Stimulated activated naive CD8-positive, alpha-beta T cell treated with anti-CD3 and anti-CD28 coated beads, Interleukin-15, Interleukin-2, amounts not matched to agents 100 ng/mL and 50 ng/mL, for 24 hours (primary cell): ENCODE data around the gene KYAT1.

ENCODE experiments used
- H3K27ac Mint-ChIP-seq: one replicate; pipeline ENCODE4 v1.8.0; 2021; ENCODE audit warnings: mild to moderate bottlenecking, mixed read lengths
- H3K27me3 Mint-ChIP-seq: one replicate; pipeline ENCODE4 v1.8.0; 2021; ENCODE audit warnings: mixed read lengths
- H3K36me3 Mint-ChIP-seq: one replicate; pipeline ENCODE4 v1.8.0; 2021; ENCODE audit warnings: low read depth, mixed read lengths
- H3K4me1 Mint-ChIP-seq: one replicate; pipeline ENCODE4 v1.8.0; 2021; ENCODE audit warnings: low read depth, mixed read lengths
- H3K4me3 Mint-ChIP-seq: one replicate; pipeline ENCODE4 v1.8.0; 2021; ENCODE audit warnings: mild to moderate bottlenecking, mixed read lengths
- H3K9me3 Mint-ChIP-seq: one replicate; pipeline ENCODE4 v1.8.0; 2021; ENCODE audit warnings: mixed read lengths

The KYAT1 gene

GRCh38 chr9:128898845-128899565 is 17.3 kb upstream of the KYAT1 start:
- Mint-ChIP-seq H3K27me3 (no peaks in the 10 kb centered on the region), H3K27ac (peak overlapping the region; percentile 97), H3K4me3 (peak overlapping the region; percentile 62), H3K9me3 (no peaks in the 10 kb centered on the region), H3K36me3 (peaks cover 4% of the 10 kb centered on the region), H3K4me1 (peaks cover 69% of the 10 kb centered on the region)

GRCh38 chr9:128898382-128898781 is 16.6 kb upstream of the KYAT1 start:
- no peaks in the 10 kb centered on the region for H3K9me3 Mint-ChIP-seq
- peaks cover 7% of the 10 kb centered on the region for H3K36me3 Mint-ChIP-seq
- peaks cover 66% of the 10 kb centered on the region for H3K4me1 Mint-ChIP-seq
- H3K4me3 Mint-ChIP-seq = no peak overlapping the region
- no peaks in the 10 kb centered on the region for H3K27me3 Mint-ChIP-seq
- H3K27ac Mint-ChIP-seq = peak overlapping the region; percentile 97

GRCh38 chr9:128895556-128895955 is 13.8 kb upstream of the KYAT1 start:
- Mint-ChIP-seq H3K4me3 (no peak overlapping the region), H3K4me1 (peaks cover 60% of the 10 kb centered on the region), H3K27me3 (no peaks in the 10 kb centered on the region), H3K9me3 (no peaks in the 10 kb centered on the region), H3K27ac (no peak overlapping the region), H3K36me3 (peaks cover 16% of the 10 kb centered on the region)

GRCh38 chr9:128894764-128895163 is 13.0 kb upstream of the KYAT1 start:
- Mint-ChIP-seq H3K27me3 (no peaks in the 10 kb centered on the region), H3K4me1 (peaks cover 54% of the 10 kb centered on the region), H3K4me3 (no peak overlapping the region), H3K27ac (no peak overlapping the region), H3K36me3 (peaks cover 16% of the 10 kb centered on the region), H3K9me3 (no peaks in the 10 kb centered on the region)

GRCh38 chr9:128893354-128893753 is 11.6 kb upstream of the KYAT1 start:
- Mint-ChIP-seq H3K36me3 (peaks cover 25% of the 10 kb centered on the region), H3K27ac (peak overlapping the region; percentile 77), H3K9me3 (no peaks in the 10 kb centered on the region), H3K4me3 (no peak overlapping the region), H3K4me1 (peaks cover 40% of the 10 kb centered on the region), H3K27me3 (no peaks in the 10 kb centered on the region)

GRCh38 chr9:128892221-128892921 is 10.6 kb upstream of the KYAT1 start:
- Mint-ChIP-seq H3K4me3 (no peak overlapping the region), H3K27ac (no peak overlapping the region)

GRCh38 chr9:128891321-128892220 is 9.8 kb upstream of the KYAT1 start:
- H3K9me3 Mint-ChIP-seq = no peaks in the 10 kb centered on the region
- no peaks in the 10 kb centered on the region for H3K27me3 Mint-ChIP-seq
- H3K4me1 Mint-ChIP-seq = peaks cover 31% of the 10 kb centered on the region
- no peak overlapping the region for H3K27ac Mint-ChIP-seq
- peaks cover 30% of the 10 kb centered on the region for H3K36me3 Mint-ChIP-seq
- no peak overlapping the region for H3K4me3 Mint-ChIP-seq

More at GRCh38 chr9:128892221-128892921, 10.6 kb upstream of the KYAT1 start:
- Mint-ChIP-seq H3K27me3 (no peaks in the 10 kb centered on the region), H3K4me1 (peaks cover 34% of the 10 kb centered on the region), H3K36me3 (peaks cover 32% of the 10 kb centered on the region), H3K9me3 (no peaks in the 10 kb centered on the region)

- H3K9me3 Mint-ChIP-seq = no peaks in the 10 kb centered on the region
- peaks cover 43% of the 10 kb centered on the region for H3K4me1 Mint-ChIP-seq
- H3K27me3 Mint-ChIP-seq = no peaks in the 10 kb centered on the region
- no peak overlapping the region for H3K27ac Mint-ChIP-seq
- H3K36me3 Mint-ChIP-seq = peaks cover 29% of the 10 kb centered on the region
- H3K4me3 Mint-ChIP-seq = no peak overlapping the region
Measured at GRCh38 chr9:128887914-128888350, 6.2 kb upstream of the KYAT1 start.

GRCh38 chr9:128887049-128887448 is 5.3 kb upstream of the KYAT1 start:
- Mint-ChIP-seq H3K4me3 (no peak overlapping the region), H3K4me1 (peaks cover 42% of the 10 kb centered on the region), H3K27ac (no peak overlapping the region), H3K27me3 (no peaks in the 10 kb centered on the region), H3K9me3 (no peaks in the 10 kb centered on the region), H3K36me3 (peaks cover 29% of the 10 kb centered on the region)

GRCh38 chr9:128886211-128886891 is 4.6 kb upstream of the KYAT1 start:
- H3K9me3 Mint-ChIP-seq = no peaks in the 10 kb centered on the region
- peaks cover 35% of the 10 kb centered on the region for H3K4me1 Mint-ChIP-seq
- no peak overlapping the region for H3K27ac Mint-ChIP-seq
- H3K27me3 Mint-ChIP-seq = no peaks in the 10 kb centered on the region
- peaks cover 23% of the 10 kb centered on the region for H3K36me3 Mint-ChIP-seq
- no peak overlapping the region for H3K4me3 Mint-ChIP-seq

GRCh38 chr9:128885798-128886197 is 4.0 kb upstream of the KYAT1 start:
- no peaks in the 10 kb centered on the region for H3K9me3 Mint-ChIP-seq
- H3K4me1 Mint-ChIP-seq = peaks cover 36% of the 10 kb centered on the region
- H3K4me3 Mint-ChIP-seq = no peak overlapping the region
- no peak overlapping the region for H3K27ac Mint-ChIP-seq
- peaks cover 23% of the 10 kb centered on the region for H3K36me3 Mint-ChIP-seq
- H3K27me3 Mint-ChIP-seq = no peaks in the 10 kb centered on the region

GRCh38 chr9:128885376-128885775 is 3.6 kb upstream of the KYAT1 start:
- no peak overlapping the region for H3K4me3 Mint-ChIP-seq
- no peaks in the 10 kb centered on the region for H3K9me3 Mint-ChIP-seq
- no peaks in the 10 kb centered on the region for H3K27me3 Mint-ChIP-seq
- H3K27ac Mint-ChIP-seq = peak overlapping the region; percentile 4
- H3K4me1 Mint-ChIP-seq = peaks cover 39% of the 10 kb centered on the region
- peaks cover 23% of the 10 kb centered on the region for H3K36me3 Mint-ChIP-seq

- H3K4me3 Mint-ChIP-seq = peak overlapping the region; percentile 93
- H3K9me3 Mint-ChIP-seq = no peaks in the 10 kb centered on the region
- peak overlapping the region; percentile 70 for H3K27ac Mint-ChIP-seq
- peaks cover 43% of the 10 kb centered on the region for H3K4me1 Mint-ChIP-seq
- peaks cover 22% of the 10 kb centered on the region for H3K36me3 Mint-ChIP-seq
- no peaks in the 10 kb centered on the region for H3K27me3 Mint-ChIP-seq
Measured at GRCh38 chr9:128884164-128884563, 2.4 kb upstream of the KYAT1 start.
